AG10803 (cell line): ENCODE results near the gene PIN1.
A peak's percentile ranks its signal among the peaks of the same experiment; 100 is the strongest.

Experiments used
- DNase-seq: peaks from one replicate; pipeline ENCODE4 v3.0.0; 2010; ENCODE audit warnings: low read depth
- H3K4me3 ChIP-seq: 2 replicates; pipeline ENCODE4 v1.5.1; 2011; ENCODE audit warnings: mild to moderate bottlenecking, low read length, control low read depth
- CTCF ChIP-seq: conservative IDR thresholded peaks from 2 replicates; pipeline ENCODE4 v1.5.1; 2011; ENCODE audit warnings: mild to moderate bottlenecking, low read length, control low read depth, inconsistent platforms

Gene PIN1

GRCh38 chr19:9877780-9878510, 42.8 kb downstream of the PIN1 start:
- no peak for TF ChIP-seq CTCF
- DNase-seq: peak; percentile 37
- no peak overlapping the region for H3K4me3 ChIP-seq

DNA sequence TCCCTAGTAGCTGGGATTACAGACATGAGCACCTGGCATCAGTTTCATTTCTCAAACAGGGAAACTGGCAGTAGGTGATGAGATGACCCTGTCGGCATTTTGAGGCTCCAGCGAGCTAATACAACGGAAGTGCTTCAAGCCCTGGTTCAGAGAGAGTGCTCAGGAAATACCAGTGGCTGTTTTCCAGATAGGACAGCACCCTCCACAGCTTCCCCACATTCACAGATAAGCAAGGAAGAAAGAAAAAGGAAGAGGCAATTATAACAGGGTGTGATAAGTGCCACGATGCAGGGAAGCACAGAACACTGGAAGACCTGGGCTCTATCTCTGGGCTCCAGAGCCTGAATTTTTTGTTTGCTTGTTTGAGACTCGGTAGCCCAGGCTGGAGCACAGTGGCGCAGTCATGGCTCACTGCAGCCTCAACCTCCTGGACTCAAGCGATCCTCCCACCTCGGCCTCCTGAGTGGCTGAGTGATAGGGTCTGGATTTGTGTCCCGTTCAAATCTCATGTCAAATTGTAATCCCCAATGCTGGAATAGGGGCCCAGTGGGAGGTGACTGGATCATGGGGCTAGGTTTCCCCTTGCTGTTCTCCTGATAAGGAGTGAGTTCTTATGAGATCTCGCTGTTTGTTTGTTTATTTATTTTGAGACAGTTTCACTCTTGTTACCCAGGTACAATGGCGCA, 43.5 kb downstream of the PIN1 start:
- no peak for TF ChIP-seq CTCF
- no peak for DNase-seq
- no peak overlapping the region for H3K4me3 ChIP-seq

DNA sequence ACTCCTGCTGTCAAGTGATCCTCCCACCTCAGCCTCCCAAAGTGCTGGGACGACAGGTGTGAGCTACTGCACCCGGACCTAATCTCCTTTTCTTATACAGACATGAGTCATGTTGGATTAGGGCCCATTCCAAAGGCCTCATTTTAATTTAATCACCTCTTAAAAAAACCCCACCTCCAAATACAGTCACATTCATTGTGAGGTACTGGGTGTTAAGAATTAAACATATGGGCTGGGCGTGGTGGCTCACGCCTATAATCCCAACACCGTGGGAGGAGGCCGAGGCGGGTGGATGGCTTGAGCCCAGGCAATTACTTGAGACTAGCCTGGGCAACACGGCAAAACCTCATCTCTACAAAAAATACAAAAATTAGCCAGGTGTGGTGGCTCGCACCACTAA, 46.6 kb downstream of the PIN1 start:
- DNase-seq: no peak
- H3K4me3 ChIP-seq: no peak overlapping the region
- TF ChIP-seq CTCF: no peak

GRCh38 chr19:9883231-9883758, 48.2 kb downstream of the PIN1 start:
- no peak for TF ChIP-seq CTCF
- no peak for DNase-seq

DNA sequence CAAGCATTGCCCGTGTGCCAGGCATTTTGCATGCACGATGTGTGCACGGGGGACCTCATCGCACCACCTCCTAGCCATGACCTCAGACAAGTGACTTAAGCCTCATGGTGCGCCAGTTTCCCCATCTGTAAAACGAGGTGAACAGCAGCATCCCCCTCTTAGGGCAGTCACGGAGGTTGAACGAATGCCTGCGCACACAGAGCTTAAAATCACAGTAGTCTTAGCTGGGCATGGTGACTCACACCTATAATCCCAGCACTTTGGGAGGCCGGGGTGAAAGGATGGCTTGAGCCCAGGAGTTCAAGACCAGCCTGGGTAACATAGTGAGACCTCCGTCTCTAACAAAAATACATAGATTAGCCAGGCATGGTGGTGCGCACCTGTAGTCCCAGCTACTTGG, 48.6 kb downstream of the PIN1 start:
- no peak overlapping the region for H3K4me3 ChIP-seq
- no peak for DNase-seq
- TF ChIP-seq CTCF: no peak

More at GRCh38 chr19:9883231-9883758, 48.2 kb downstream of the PIN1 start:
- H3K4me3 ChIP-seq: no peak overlapping the region

DNA sequence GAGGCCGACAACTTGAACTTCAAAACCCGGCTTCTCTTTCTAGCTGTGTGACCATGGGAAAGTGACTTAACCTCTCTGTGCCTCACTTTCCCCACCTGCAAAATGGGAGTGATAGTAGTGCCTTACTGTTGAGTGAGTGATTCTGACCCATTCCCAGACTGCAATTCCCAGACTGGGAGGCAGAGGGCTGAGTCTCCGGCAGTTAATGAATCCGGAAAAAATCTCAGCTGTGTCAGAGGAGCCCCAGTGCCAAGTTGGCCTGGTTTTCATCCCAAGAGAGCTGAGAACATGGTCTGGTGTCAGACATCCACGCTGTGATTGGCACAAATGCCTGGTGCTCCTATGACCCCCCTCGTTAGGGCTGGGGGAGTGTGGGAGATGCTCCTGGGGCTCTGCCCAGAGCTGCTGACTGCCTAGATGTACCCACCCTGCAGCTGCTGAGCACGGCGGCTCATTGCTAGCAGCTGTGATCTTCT, 50.0 kb downstream of the PIN1 start:
- peak; percentile 53 for TF ChIP-seq CTCF
- DNase-seq: peak; percentile 39
- H3K4me3 ChIP-seq: no peak overlapping the region
